HEK293 (cell line): Measurements from ENCODE around the gene ABHD8.

Experiments used
- CTCF ChIA-PET: fragments of 350-600 bp; formaldehyde crosslinking; extraction: SDS; loops from one replicate; lab custom pipeline; 2021; ENCODE audit warnings: antibody characterized with exemption; lab: Yijun Ruan, JAX
- POLR2A ChIA-PET: fragments of 300-600 bp; formaldehyde crosslinking; extraction: SDS; loops from one replicate; lab custom pipeline; 2020; ENCODE audit warnings: antibody characterized with exemption, inconsistent platforms; lab: Yijun Ruan, JAX
- H3K27ac ChIP-seq: fragments of 200-500 bp; sonication (Bioruptor generic); 2 replicates; pipeline ENCODE4 v1.5.1; 2014; ENCODE audit warnings: low read depth, low read length, control low read depth, inconsistent platforms; ENCODE audit errors: extremely low read depth
- H3K36me3 ChIP-seq, 2 experiments: fragments of 200-500 bp in 1 of 2; sonication (Bioruptor generic) in 1 of 2; 1 replicate in 1 of 2; 2 replicates in 1 of 2; pipeline ENCODE4 v1.5.1; 2014 to 2017; ENCODE audit warnings: inconsistent platforms in 2 of 2, low read length in 2 of 2; ENCODE audit not compliant: control insufficient read depth in 2 of 2, insufficient read depth in 1 of 2
- H3K4me1 ChIP-seq: fragments of 200-500 bp; sonication (Bioruptor generic); 2 replicates; pipeline ENCODE4 v1.5.1; 2014; ENCODE audit warnings: mild to moderate bottlenecking, low read length, inconsistent platforms; ENCODE audit not compliant: control insufficient read depth, insufficient read depth
- H3K4me3 ChIP-seq: 2 replicates; pipeline ENCODE4 v1.5.1; 2011; ENCODE audit warnings: low read depth, mild to moderate bottlenecking, control low read depth, low read length, moderate library complexity
- H3K9me3 ChIP-seq: fragments of 200-500 bp; sonication (Bioruptor generic); 2 replicates; pipeline ENCODE4 v1.5.1; 2014; ENCODE audit warnings: low read depth, low read length, inconsistent platforms; ENCODE audit not compliant: control insufficient read depth, insufficient read depth
- GLIS2 ChIP-seq: fragments of 450-650 bp; formaldehyde crosslinking; IDR thresholded peaks from 2 replicates; pipeline ENCODE4 v1.5.1; 2016; ENCODE audit warnings: missing biosample characterization, missing genetic modification characterization
- HOXA7 ChIP-seq: sonication (generic); formaldehyde crosslinking; IDR thresholded peaks from 2 replicates; pipeline ENCODE4 v1.8.1; 2022; ENCODE audit warnings: missing genetic modification reagents, borderline replicate concordance
- KLF10 ChIP-seq: fragments of 450-650 bp; IDR thresholded peaks from 2 replicates; pipeline ENCODE4 v1.5.1; 2018; ENCODE audit warnings: missing biosample characterization, mild to moderate bottlenecking, missing genetic modification characterization
- PBX3 ChIP-seq: sonication (generic); formaldehyde crosslinking; IDR thresholded peaks from 2 replicates; pipeline ENCODE4 v1.8.1; 2022; ENCODE audit warnings: mild to moderate bottlenecking, moderate library complexity, missing genetic modification reagents
- REST ChIP-seq: fragments of 450-650 bp; formaldehyde crosslinking; IDR thresholded peaks from 2 replicates; pipeline ENCODE4 v1.5.1; 2016; ENCODE audit warnings: missing biosample characterization, missing genetic modification characterization
- ZBTB44 ChIP-seq: fragments of 450-650 bp; IDR thresholded peaks from 2 replicates; pipeline ENCODE4 v1.5.1; 2018; ENCODE audit warnings: missing biosample characterization, mild to moderate bottlenecking, missing genetic modification characterization
- ZBTB6 ChIP-seq: fragments of 450-650 bp; formaldehyde crosslinking; IDR thresholded peaks from 2 replicates; pipeline ENCODE4 v1.5.1; 2017; ENCODE audit warnings: missing biosample characterization, missing genetic modification characterization
- ZBTB7A ChIP-seq: fragments of 450-650 bp; formaldehyde crosslinking; IDR thresholded peaks from 2 replicates; pipeline ENCODE4 v1.5.1; 2016; ENCODE audit warnings: low read depth, missing biosample characterization, missing genetic modification characterization
- ZNF140 ChIP-seq: fragments of 450-650 bp; formaldehyde crosslinking; IDR thresholded peaks from 2 replicates; pipeline ENCODE4 v1.5.1; 2016; ENCODE audit warnings: missing biosample characterization, missing genetic modification characterization
- ZNF16 ChIP-seq: fragments of 450-650 bp; formaldehyde crosslinking; IDR thresholded peaks from 2 replicates; pipeline ENCODE4 v1.5.1; 2016; ENCODE audit warnings: low read depth, missing biosample characterization, missing genetic modification characterization
- ZNF211 ChIP-seq: fragments of 450-650 bp; formaldehyde crosslinking; IDR thresholded peaks from 2 replicates; pipeline ENCODE4 v1.5.1; 2016; ENCODE audit warnings: low read depth, missing biosample characterization, missing genetic modification characterization
- ZNF366 ChIP-seq: fragments of 450-650 bp; formaldehyde crosslinking; conservative IDR thresholded peaks from 2 replicates; pipeline ENCODE4 v1.5.1; 2016; ENCODE audit warnings: missing biosample characterization, missing genetic modification characterization
- ZNF37A ChIP-seq: fragments of 450-650 bp; IDR thresholded peaks from 2 replicates; pipeline ENCODE4 v1.5.1; 2018; ENCODE audit warnings: missing biosample characterization, missing genetic modification characterization
- ZNF473 ChIP-seq: fragments of 450-650 bp; formaldehyde crosslinking; IDR thresholded peaks from 2 replicates; pipeline ENCODE4 v1.5.1; 2017; ENCODE audit warnings: missing biosample characterization, missing genetic modification characterization
- ZNF530 ChIP-seq: fragments of 450-650 bp; formaldehyde crosslinking; IDR thresholded peaks from 2 replicates; pipeline ENCODE4 v1.5.1; 2016; ENCODE audit warnings: low read depth, missing biosample characterization, missing genetic modification characterization
- ZNF629 ChIP-seq: fragments of 450-650 bp; formaldehyde crosslinking; IDR thresholded peaks from 2 replicates; pipeline ENCODE4 v1.5.1; 2017; ENCODE audit warnings: missing biosample characterization, missing genetic modification characterization
- ZNF645 ChIP-seq: fragments of 450-650 bp; formaldehyde crosslinking; IDR thresholded peaks from 2 replicates; pipeline ENCODE4; 2016; ENCODE audit warnings: missing biosample characterization, missing genetic modification characterization
- ZNF658 ChIP-seq: fragments of 450-650 bp; formaldehyde crosslinking; IDR thresholded peaks from 2 replicates; pipeline ENCODE4; 2016; ENCODE audit warnings: missing biosample characterization, missing genetic modification characterization
- ZNF785 ChIP-seq: fragments of 450-650 bp; formaldehyde crosslinking; IDR thresholded peaks from 2 replicates; pipeline ENCODE4 v1.5.1; 2016; ENCODE audit warnings: missing biosample characterization, missing genetic modification characterization

Gene ABHD8

GRCh38 chr19:17332677-17333581 is 29.7 kb upstream of the ABHD8 start (continued):
- TF ChIP-seq ZNF37A (tag by site-specific recombination) (no peak), GLIS2 (tag by site-specific recombination) (no peak), ZBTB7A (tag by site-specific recombination) (no peak), ZNF366 (tag by site-specific recombination) (no peak), ZNF211 (tag by site-specific recombination) (no peak), ZNF645 (no peak), ZBTB44 (peak; percentile 94), ZNF473 (tag by site-specific recombination) (no peak), ZNF140 (tag by site-specific recombination) (no peak), PBX3 (CRISPR knock-in tag) (0 out of 2 replicates have a peak, but pooled peaks have one; percentile 56), ZBTB6 (no peak), KLF10 (tag by site-specific recombination) (peak; percentile 98), ZNF629 (tag by site-specific recombination) (no peak), ZNF785 (tag by site-specific recombination) (no peak), HOXA7 (CRISPR knock-in tag) (no peak), ZNF658 (no peak)

GRCh38 chr19:17332360-17332676 is 29.1 kb upstream of the ABHD8 start:
- CTCF ChIA-PET, result interaction anchor here (0.6 to 2.4 kb wide), 8 partner anchors 13 to 694 kb away, joined by 3 to 9 read pairs (median 3); no protein-coding TSS in a partner anchor
- POLR2A ChIA-PET, result interaction anchor here (0.6 to 7.6 kb wide), 10 partner anchors 10 to 611 kb away, joined by 3 to 64 read pairs (median 7); partner anchors contain the start of genes BABAM1, DDA1, MRPL34 and NR2F6
- H3K27ac ChIP-seq, result no peak overlapping the region
- peaks cover 4% of the 10 kb centered on the region; the same call in 1 of the 2 replicates for H3K4me1 ChIP-seq
- no peak overlapping the region for H3K4me3 ChIP-seq
- TF ChIP-seq ZNF16 (tag by site-specific recombination) (no peak), ZNF530 (tag by site-specific recombination) (no peak), REST (tag by site-specific recombination) (peak; percentile 98)
- H3K36me3 ChIP-seq, result peaks cover 0 to 17% of the 10 kb centered on the region in 2 experiments; a peak in 2 of 3 replicates
- no peaks in the 10 kb centered on the region for H3K9me3 ChIP-seq
